ENCODE results near the gene RNF112.
A peak's percentile ranks its signal among the peaks of the same experiment; 100 is the strongest.

Gene RNF112

GRCh38 chr17:19376811-19377210 lies 34.2 kb upstream of the RNF112 start:
- no peak for DNase-seq

GRCh38 chr17:19377602-19378415 lies 33.2 kb upstream of the RNF112 start:
- DNase-seq: peak; percentile 98

- no peak for DNase-seq
These were observed 32.3 kb upstream of the RNF112 start, which contains the start of gene MAPK7 for GRCh38 chr17:19378416-19379360. MAPK7 (plus strand) TSS chr17:19378498; CDS start chr17:19378901, 403 bp downstream.

GRCh38 chr17:19379361-19380065 lies 31.5 kb upstream of the RNF112 start:
- DNase-seq: no peak

GRCh38 chr17:19380481-19381301 lies 30.3 kb upstream of the RNF112 start:
- DNase-seq: no peak

GRCh38 chr17:19381361-19381740 lies 29.7 kb upstream of the RNF112 start:
- DNase-seq: no peak

GRCh38 chr17:19381741-19382444 lies 29.1 kb upstream of the RNF112 start:
- DNase-seq: no peak

GRCh38 chr17:19382531-19383444 lies 28.2 kb upstream of the RNF112 start:
- no peak for DNase-seq

- no peak for DNase-seq
These were observed 27.2 kb upstream of the RNF112 start for GRCh38 chr17:19383681-19384470.

GRCh38 chr17:19384723-19385391 lies 26.2 kb upstream of the RNF112 start:
- DNase-seq: peak; percentile 97

- DNase-seq: no peak
These were observed 25.5 kb upstream of the RNF112 start for GRCh38 chr17:19385521-19385983.

- DNase-seq: no peak
These were observed 24.7 kb upstream of the RNF112 start for GRCh38 chr17:19386051-19386929.

- peak; percentile 99 for DNase-seq
These were observed 23.8 kb upstream of the RNF112 start, which contains the start of gene MFAP4 for GRCh38 chr17:19386974-19387920. MFAP4 (minus strand) TSS chr17:19387190; CDS start chr17:19387155, 35 bp downstream.

GRCh38 chr17:19387921-19388521 lies 23.0 kb upstream of the RNF112 start:
- peak; percentile 71 for DNase-seq

- no peak for DNase-seq
These were observed 21.9 kb upstream of the RNF112 start for GRCh38 chr17:19388791-19389785.

Data from NCI-H1694 (cell line).